A673 (cell line): Measurements from ENCODE around the gene ATP1B2. TPM values are rescaled to one million over a fixed set of nuclear protein-coding genes. Genes with fewer than 3 reads are reported as not detected.
A peak's percentile ranks its signal among the peaks of the same experiment; 100 is the strongest.

Experiments
- BruUV-seq: library from RNA; stranded (reverse); fragments of 400-500 nt; replicated peaks from 2 replicates; lab custom pipeline; 2021; lab: Mats Ljungman, UMichigan
- CTCF ChIA-PET: fragments of 300-600 bp; sonication (Branson Sonifier 250); formaldehyde crosslinking; loops from one replicate; lab custom pipeline; 2022; ENCODE audit warnings: antibody characterized with exemption; lab: Charles Lee
- POLR2A ChIA-PET: fragments of 300-600 bp; sonication (Branson Sonifier 250); formaldehyde crosslinking; loops from one replicate; lab custom pipeline; 2022; ENCODE audit warnings: antibody characterized with exemption; ENCODE audit not compliant: low non-redundant PET; lab: Charles Lee
- DNase-seq: peaks from one replicate; pipeline ENCODE4 v3.0.0-alpha.2; 2015; ENCODE audit warnings: low spot score
- H3K27ac ChIP-seq: fragments of 200-600 bp; sonication (generic); 2 replicates; pipeline ENCODE4 v1.5.1; 2016; ENCODE audit warnings: mixed run types, low read depth, mild to moderate bottlenecking, mixed read lengths, antibody characterized with exemption, low read length; ENCODE audit not compliant: poor library complexity, severe bottlenecking
- H3K27me3 ChIP-seq: fragments of 200-600 bp; sonication (generic); replicated peaks from 2 replicates; pipeline ENCODE4 v1.6.1; 2017; ENCODE audit warnings: mixed run types, low read depth, mild to moderate bottlenecking, mixed read lengths, antibody characterized with exemption, low read length; ENCODE audit not compliant: insufficient read depth, poor library complexity
- H3K36me3 ChIP-seq: fragments of 200-600 bp; sonication (generic); 2 replicates; pipeline ENCODE4 v1.6.1; 2016; ENCODE audit warnings: mixed run types, mild to moderate bottlenecking, mixed read lengths, antibody characterized with exemption, low read length; ENCODE audit not compliant: insufficient read depth, poor library complexity, severe bottlenecking
- H3K4me1 ChIP-seq: fragments of 200-600 bp; sonication (generic); 2 replicates; pipeline ENCODE4 v1.6.1; 2017; ENCODE audit warnings: mixed run types, mild to moderate bottlenecking, mixed read lengths, antibody characterized with exemption, low read length; ENCODE audit not compliant: insufficient read depth, poor library complexity, severe bottlenecking
- H3K4me3 ChIP-seq: fragments of 200-600 bp; sonication (generic); 2 replicates; pipeline ENCODE4 v1.5.1; 2016; ENCODE audit warnings: low read depth, mixed run types, mild to moderate bottlenecking, mixed read lengths, low read length; ENCODE audit not compliant: poor library complexity, severe bottlenecking
- H3K9me3 ChIP-seq: fragments of 200-600 bp; sonication (generic); 2 replicates; pipeline ENCODE4 v1.6.1; 2016; ENCODE audit warnings: mixed run types, low read depth, mild to moderate bottlenecking, mixed read lengths, antibody characterized with exemption, low read length; ENCODE audit not compliant: poor library complexity, severe bottlenecking
- EZH2 ChIP-seq: fragments of 200-600 bp; sonication (generic); IDR thresholded peaks from 2 replicates; pipeline ENCODE4 v1.6.1; 2017; ENCODE audit warnings: borderline replicate concordance, low read depth, mild to moderate bottlenecking, mixed read lengths, antibody characterized with exemption, low read length; ENCODE audit not compliant: poor library complexity, severe bottlenecking
- intact Hi-C: fragments of 100-400 bp; cut with micrococcal nuclease; formaldehyde crosslinking; loops from one replicate; pipeline ENCODE4 v1.10.0; 2022; ENCODE audit not compliant: unreplicated experiment
- total RNA-seq: library from RNA; stranded (reverse); gene quantifications from 2 replicates; pipeline ENCODE4 v1.2.3, GENCODE V29; 2021
- TF ChIP-seq, protein P1 (sequence below): fragments of 300-800, 200-600 bp; sonication (generic); conservative IDR thresholded peaks from 2 replicates; pipeline ENCODE4 v1.5.1; 2017; ENCODE audit warnings: low read depth, mild to moderate bottlenecking, antibody characterized with exemption, low read length, moderate library complexity, mixed read lengths

The ATP1B2 gene
- total RNA-seq, 1 experiment from 2014 or later, result 3.5 TPM

DNA sequence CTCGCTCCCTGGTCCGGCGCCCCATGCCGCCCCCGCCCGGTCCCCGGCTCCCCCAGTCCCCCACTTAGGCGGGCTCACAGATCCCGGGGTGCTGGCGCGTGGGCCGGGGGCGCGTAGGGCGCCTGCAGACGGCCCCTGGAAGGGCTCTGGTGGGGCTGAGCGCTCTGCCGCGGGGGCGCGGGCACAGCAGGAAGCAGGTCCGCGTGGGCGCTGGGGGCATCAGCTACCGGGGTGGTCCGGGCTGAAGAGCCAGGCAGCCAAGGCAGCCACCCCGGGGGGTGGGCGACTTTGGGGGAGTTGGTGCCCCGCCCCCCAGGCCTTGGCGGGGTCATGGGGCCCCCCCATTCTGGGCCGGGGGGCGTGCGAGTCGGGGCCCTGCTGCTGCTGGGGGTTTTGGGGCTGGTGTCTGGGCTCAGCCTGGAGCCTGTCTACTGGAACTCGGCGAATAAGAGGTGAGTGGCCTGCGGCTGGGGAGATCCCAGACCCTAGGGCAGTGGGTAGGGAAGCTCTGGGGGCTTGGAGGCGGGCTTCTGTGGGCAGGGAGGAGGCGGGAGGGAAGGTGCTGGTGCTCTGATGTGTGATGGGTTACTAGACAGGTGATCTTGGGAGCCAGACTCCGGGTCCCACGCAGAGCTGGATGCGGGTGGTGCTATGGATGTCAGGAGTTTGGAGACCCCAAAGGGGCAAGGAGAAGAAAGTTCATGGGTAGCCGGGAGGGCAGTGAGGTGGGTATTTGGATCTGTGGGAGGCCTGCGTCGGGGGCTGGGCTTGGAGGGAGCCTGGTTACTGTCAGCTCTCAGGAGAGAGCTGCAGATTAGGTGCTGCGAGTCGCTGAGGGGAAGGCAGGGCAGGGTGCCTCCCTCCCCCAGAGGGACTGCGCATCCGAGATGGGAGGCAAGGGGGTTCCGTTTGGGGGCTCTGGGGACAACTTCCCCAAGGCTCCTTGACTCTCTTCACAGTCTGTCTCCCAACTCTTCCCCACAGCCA is 54.8 kb downstream of the ATP1B2 start:
- no peak for DNase-seq
- H3K9me3 ChIP-seq, result no peaks in the 10 kb centered on the region
- H3K27me3 ChIP-seq, result no peaks in the 10 kb centered on the region
- intact Hi-C loops, result no loop called here
- H3K4me1 ChIP-seq, result peaks cover 32% of the 10 kb centered on the region
- H3K36me3 ChIP-seq, result peaks cover 6% of the 10 kb centered on the region
- POLR2A ChIA-PET, result interaction anchor here (0.7 kb wide), 1 partner anchor 19 kb away, joined by 3 read pairs; no protein-coding TSS in a partner anchor
- TF ChIP-seq, protein P1, sequence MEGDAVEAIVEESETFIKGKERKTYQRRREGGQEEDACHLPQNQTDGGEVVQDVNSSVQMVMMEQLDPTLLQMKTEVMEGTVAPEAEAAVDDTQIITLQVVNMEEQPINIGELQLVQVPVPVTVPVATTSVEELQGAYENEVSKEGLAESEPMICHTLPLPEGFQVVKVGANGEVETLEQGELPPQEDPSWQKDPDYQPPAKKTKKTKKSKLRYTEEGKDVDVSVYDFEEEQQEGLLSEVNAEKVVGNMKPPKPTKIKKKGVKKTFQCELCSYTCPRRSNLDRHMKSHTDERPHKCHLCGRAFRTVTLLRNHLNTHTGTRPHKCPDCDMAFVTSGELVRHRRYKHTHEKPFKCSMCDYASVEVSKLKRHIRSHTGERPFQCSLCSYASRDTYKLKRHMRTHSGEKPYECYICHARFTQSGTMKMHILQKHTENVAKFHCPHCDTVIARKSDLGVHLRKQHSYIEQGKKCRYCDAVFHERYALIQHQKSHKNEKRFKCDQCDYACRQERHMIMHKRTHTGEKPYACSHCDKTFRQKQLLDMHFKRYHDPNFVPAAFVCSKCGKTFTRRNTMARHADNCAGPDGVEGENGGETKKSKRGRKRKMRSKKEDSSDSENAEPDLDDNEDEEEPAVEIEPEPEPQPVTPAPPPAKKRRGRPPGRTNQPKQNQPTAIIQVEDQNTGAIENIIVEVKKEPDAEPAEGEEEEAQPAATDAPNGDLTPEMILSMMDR, result no peak
- no peak for TF ChIP-seq EZH2
- H3K4me3 ChIP-seq, result peak overlapping the region; percentile 78
- BruUV-seq, result no TSS peak
- CTCF ChIA-PET, result interaction anchor here (0.6 to 1.3 kb wide), 3 partner anchors 11 to 17 kb away, joined by 3 to 4 read pairs (median 4); partner anchors contain the start of gene WRAP53
- peak overlapping the region; percentile 59 for H3K27ac ChIP-seq

GRCh38 chr17:7706631-7707354 is 56.1 kb downstream of the ATP1B2 start:
- H3K27me3 ChIP-seq, result no peaks in the 10 kb centered on the region

More at GRCh38 chr17:7706631-7707354, 56.1 kb downstream of the ATP1B2 start:
- H3K4me3 ChIP-seq, result no peak overlapping the region
- BruUV-seq, result no TSS peak
- no peak for DNase-seq
- peaks cover 32% of the 10 kb centered on the region for H3K4me1 ChIP-seq
- POLR2A ChIA-PET, result interaction anchor here (0.5 kb wide), 1 partner anchor 10 kb away, joined by 3 read pairs; no protein-coding TSS in a partner anchor
- H3K36me3 ChIP-seq, result peaks cover 3% of the 10 kb centered on the region
- intact Hi-C loops, result no loop called here
- no peak overlapping the region for H3K27ac ChIP-seq
- CTCF ChIA-PET, result interaction anchor here (0.6 to 1.3 kb wide), 2 partner anchors 10 to 18 kb away, joined by 3 to 4 read pairs; partner anchors contain the start of gene WRAP53
- H3K9me3 ChIP-seq, result no peaks in the 10 kb centered on the region
- TF ChIP-seq, protein P1, result no peak
- TF ChIP-seq EZH2, result no peak

Other genes with a start within 250 kb of the ATP1B2 start
- 57.6 and 91.6 TPM in 2 replicates for gene TMEM256, start 246.8 kb upstream of the ATP1B2 start, total RNA-seq
- 36.9 and 60.5 TPM in 2 replicates for gene NLGN2, start 243.1 kb upstream of the ATP1B2 start, total RNA-seq
- 0.43 and 0.55 TPM in 2 replicates for gene SPEM1, start 230.6 kb upstream of the ATP1B2 start, total RNA-seq
- gene SPEM2, start 225.3 kb upstream of the ATP1B2 start, total RNA-seq, result 0.24 TPM in 1 of 2 replicates, not detected in the other
- gene SPEM3, start 222.1 kb upstream of the ATP1B2 start, total RNA-seq, result not detected in 2 replicates
- 3.2 and 4.7 TPM in 2 replicates for gene TMEM102, start 215.5 kb upstream of the ATP1B2 start, total RNA-seq
- 18.2 and 24.6 TPM in 2 replicates for gene FGF11, start 211.4 kb upstream of the ATP1B2 start, total RNA-seq
- 5.2 and 8.6 TPM in 2 replicates for gene CHRNB1, start 205.9 kb upstream of the ATP1B2 start, total RNA-seq
- gene ZBTB4, start 171.3 kb upstream of the ATP1B2 start, total RNA-seq, result 17.7 and 21.0 TPM in 2 replicates
- not detected in 2 replicates for gene SLC35G6, start 169.5 kb upstream of the ATP1B2 start, total RNA-seq
- 330 and 341 TPM in 2 replicates for gene POLR2A, start 166.6 kb upstream of the ATP1B2 start, total RNA-seq
- 0.55 and 0.75 TPM in 2 replicates for gene TNFSF12, start 101.9 kb upstream of the ATP1B2 start, total RNA-seq
- 0.69 and 0.74 TPM in 2 replicates for gene TNFSF13, start 92.2 kb upstream of the ATP1B2 start, total RNA-seq
- gene SENP3, start 89.0 kb upstream of the ATP1B2 start, total RNA-seq, result 113 and 122 TPM in 2 replicates
- 1.6 and 1.8 TPM in 2 replicates for gene CD68, start 71.3 kb upstream of the ATP1B2 start, total RNA-seq
- gene MPDU1, start 67.1 kb upstream of the ATP1B2 start, total RNA-seq, result 133 and 149 TPM in 2 replicates
- gene SOX15, start 60.8 kb upstream of the ATP1B2 start, total RNA-seq, result 0.87 and 1.3 TPM in 2 replicates
- gene FXR2, start 36.0 kb upstream of the ATP1B2 start, total RNA-seq, result 101 TPM in 2 replicates
- 61.7 and 79.3 TPM in 2 replicates for gene SAT2, start 23.1 kb upstream of the ATP1B2 start, total RNA-seq
- gene SHBG, start 20.8 kb upstream of the ATP1B2 start, total RNA-seq, result 0.33 TPM in 1 of 2 replicates, not detected in the other
- 32.2 and 34.8 TPM in 2 replicates for gene TP53, start 36.6 kb downstream of the ATP1B2 start, total RNA-seq
- gene WRAP53, start 37.6 kb downstream of the ATP1B2 start, total RNA-seq, result 42.2 and 51.8 TPM in 2 replicates
- gene EFNB3, start 54.3 kb downstream of the ATP1B2 start, total RNA-seq, result 10.0 and 15.8 TPM in 2 replicates
- gene DNAH2, start 66.8 kb downstream of the ATP1B2 start, total RNA-seq, result 0.15 and 0.24 TPM in 2 replicates
- gene KDM6B, start 183.3 kb downstream of the ATP1B2 start, total RNA-seq, result 46.8 and 51.1 TPM in 2 replicates
- gene TMEM88, start 204.1 kb downstream of the ATP1B2 start, total RNA-seq, result 1.7 and 3.0 TPM in 2 replicates
- gene NAA38, start 206.6 kb downstream of the ATP1B2 start, total RNA-seq, result 64.3 and 67.7 TPM in 2 replicates
- 16.9 and 18.7 TPM in 2 replicates for gene CYB5D1, start 207.1 kb downstream of the ATP1B2 start, total RNA-seq
- gene CHD3, start 237.9 kb downstream of the ATP1B2 start, total RNA-seq, result 249 and 264 TPM in 2 replicates